AG04450 (cell line): ENCODE results near the gene SLC43A3. TPM values are rescaled to one million over a fixed set of nuclear protein-coding genes. Genes with fewer than 3 reads are reported as not detected.

ENCODE experiments used
- CTCF ChIA-PET: fragments of 300-600, 350-600 bp; formaldehyde crosslinking; extraction: SDS; loops from one replicate; lab custom pipeline; 2022; ENCODE audit warnings: antibody characterized with exemption, inconsistent platforms; lab: Charles Lee
- POLR2A ChIA-PET: fragments of 350-600 bp; formaldehyde crosslinking; extraction: SDS; loops from one replicate; lab custom pipeline; 2021; ENCODE audit warnings: antibody characterized with exemption, inconsistent platforms; lab: Yijun Ruan, JAX
- DNase-seq: peaks from one replicate; pipeline ENCODE4 v3.0.0-alpha.2; 2011; ENCODE audit warnings: low read depth, low spot score
- H3K27ac ChIP-seq: one replicate; pipeline ENCODE4 v1.5.1; 2012; ENCODE audit warnings: low read depth, low read length, control low read depth
- H3K27me3 ChIP-seq: one replicate; pipeline ENCODE4 v1.6.0; 2012; ENCODE audit warnings: low read length; ENCODE audit not compliant: control insufficient read depth, insufficient read depth
- H3K4me3 ChIP-seq: 2 replicates; pipeline ENCODE4 v1.5.1; 2011; ENCODE audit warnings: mild to moderate bottlenecking, low read depth, low read length, control low read depth
- H3K9me3 ChIP-seq: 2 replicates; pipeline ENCODE4 v1.5.1; 2012; ENCODE audit warnings: low read length; ENCODE audit not compliant: control insufficient read depth, insufficient read depth
- CTCF ChIP-seq: IDR thresholded peaks from 2 replicates; pipeline ENCODE4 v1.5.1; 2011; ENCODE audit warnings: low read depth, low read length, control low read depth, inconsistent platforms
- polyA plus RNA-seq: library from polyadenylated mRNA; depleted of rRNA; stranded (reverse); fragments of >200 nt; gene quantifications from 2 replicates; pipeline ENCODE4 v1.2.3, GENCODE V29; 2011

Gene SLC43A3
- polyA plus RNA-seq, 1 experiment, result 24.4 TPM

- ChIA-PET CTCF (no interaction called here), POLR2A (no interaction called here)
- no peak for DNase-seq
- Histone ChIP-seq H3K27me3 (no peaks in the 10 kb centered on the region), H3K9me3 (no peaks in the 10 kb centered on the region), H3K27ac (no peak overlapping the region), H3K4me3 (no peak overlapping the region)
- TF ChIP-seq CTCF, result no peak
These were observed 5.1 kb downstream of the SLC43A3 start for GRCh38 chr11:57421805-57422204.

- Histone ChIP-seq H3K9me3 (no peaks in the 10 kb centered on the region), H3K4me3 (no peak overlapping the region), H3K27me3 (no peaks in the 10 kb centered on the region), H3K27ac (no peak overlapping the region)
- no peak for DNase-seq
- CTCF ChIA-PET, result interaction anchor here (1.4 kb wide), 1 partner anchor 39 kb away, joined by 3 read pairs; the partner anchor contains the start of gene RTN4RL2
- POLR2A ChIA-PET, result no interaction called here
- TF ChIP-seq CTCF, result no peak
These were observed 5.9 kb downstream of the SLC43A3 start for GRCh38 chr11:57421066-57421465.

- Histone ChIP-seq H3K27me3 (no peaks in the 10 kb centered on the region), H3K27ac (no peak overlapping the region), H3K9me3 (no peaks in the 10 kb centered on the region), H3K4me3 (no peak overlapping the region)
- POLR2A ChIA-PET, result interaction anchor here (0.6 kb wide), 1 partner anchor 29 kb away, joined by 8 read pairs; no protein-coding TSS in a partner anchor
- CTCF ChIA-PET, result no interaction called here
- TF ChIP-seq CTCF, result no peak
- no peak for DNase-seq
These were observed 7.8 kb downstream of the SLC43A3 start for GRCh38 chr11:57419146-57419545.

GRCh38 chr11:57418131-57418530 lies 8.8 kb downstream of the SLC43A3 start:
- no peaks in the 10 kb centered on the region for H3K27me3 ChIP-seq
- no peak overlapping the region for H3K4me3 ChIP-seq
- no peak overlapping the region for H3K27ac ChIP-seq
- no peak for TF ChIP-seq CTCF
- DNase-seq, result no peak
- ChIA-PET POLR2A (no interaction called here), CTCF (no interaction called here)
- no peaks in the 10 kb centered on the region for H3K9me3 ChIP-seq

- no peak for TF ChIP-seq CTCF
- ChIA-PET POLR2A (interaction anchor here (0.6 kb wide), 1 partner anchor 42 kb away, joined by 6 read pairs; no protein-coding TSS in a partner anchor), CTCF (interaction anchor here (1.5 kb wide), 1 partner anchor 76 kb away, joined by 3 read pairs; no protein-coding TSS in a partner anchor)
- DNase-seq, result no peak
- Histone ChIP-seq H3K27ac (peak overlapping the region; percentile 11), H3K27me3 (no peaks in the 10 kb centered on the region), H3K9me3 (no peaks in the 10 kb centered on the region), H3K4me3 (no peak overlapping the region)
These were observed 9.9 kb downstream of the SLC43A3 start for GRCh38 chr11:57417056-57417455.
